K562 (cell line): Measurements from ENCODE around the gene HEMGN. TPM values are rescaled to one million over a fixed set of nuclear protein-coding genes. Genes with fewer than 3 reads are reported as not detected.
"Not testable (repeated sequence)": the region's sequence is repeated elsewhere in the genome, so short reads cannot be mapped to it uniquely, and the experiment has no call there.

Experiments
- ADNP ChIP-seq: fragments of 200-800 bp; sonication (Bioruptor generic); IDR thresholded peaks from 2 replicates; pipeline ENCODE4 v1.6.1; 2016; ENCODE audit warnings: missing genetic modification characterization, missing compliant biosample characterization
- ATF1 ChIP-seq, 2 experiments: fragments of 450-650 bp in 1 of 2; IDR thresholded peaks; 2 replicates each; pipeline ENCODE4 v1.6.1; 2016; ENCODE audit warnings: missing compliant biosample characterization in 1 of 2, missing genetic modification characterization in 1 of 2
- BHLHE40 ChIP-seq: IDR thresholded peaks from 2 replicates; pipeline ENCODE4 v1.6.1; 2011; ENCODE audit warnings: low read length, improper control_type of control experiment
- FOXK2 ChIP-seq, 2 experiments: fragments of 450-650 bp; IDR thresholded peaks in 1 of 2; conservative IDR thresholded peaks in 1 of 2; 2 replicates each; pipeline ENCODE4 v1.6.1; 2016; ENCODE audit warnings: low read depth in 2 of 2, mild to moderate bottlenecking in 1 of 2
- HDAC1 ChIP-seq, 2 experiments: fragments of 450-650 bp; IDR thresholded peaks; 2 replicates each; pipeline ENCODE4 v1.6.1; 2016 to 2017; ENCODE audit warnings: inconsistent platforms in 1 of 2, mild to moderate bottlenecking in 1 of 2, moderate library complexity in 1 of 2
- MEF2D ChIP-seq: conservative IDR thresholded peaks from 2 replicates; pipeline ENCODE4 v1.6.1; 2016; ENCODE audit warnings: low read depth, missing genetic modification characterization, missing compliant biosample characterization
- POLR2B ChIP-seq: fragments of 450-650 bp; IDR thresholded peaks from 2 replicates; pipeline ENCODE4 v1.6.1; 2018; ENCODE audit warnings: low read depth; ENCODE audit not compliant: partially characterized antibody
- THRAP3 ChIP-seq: fragments of 450-650 bp; IDR thresholded peaks from 2 replicates; pipeline ENCODE4 v1.6.1; 2016; ENCODE audit warnings: mild to moderate bottlenecking, inconsistent platforms, borderline replicate concordance
- TSC22D4 ChIP-seq: fragments of 450-650 bp; IDR thresholded peaks from 2 replicates; pipeline ENCODE4 v1.6.1; 2016; ENCODE audit warnings: missing genetic modification characterization, missing biosample characterization, control low read depth
- polyA plus RNA-seq, 8 experiments: library from polyadenylated mRNA; depleted of rRNA in 4 of 8; stranded (reverse) in 5 of 8; unstranded in 3 of 8; fragments of >200 nt; fragmentation: Nextera tagmentation in 2 of 8; fragmentation: Illumina TruSeq in 1 of 8; extraction: Ambion mirVana in 2 of 8; extraction: Trizol in 1 of 8; gene quantifications; 2 replicates each; pipeline versions ENCODE4 v1.2.1 to v1.2.3, GENCODE V29; 2011 to 2014; ENCODE audit warnings: inconsistent platforms in 1 of 8, missing spikeins in 1 of 8
- total RNA-seq, 7 experiments: library from RNA; depleted of rRNA in 6 of 7; stranded (reverse); fragments of >200 nt in 6 of 7; fragmentation: Illumina TruSeq in 2 of 7; extraction: Trizol in 2 of 7; gene quantifications; 2 replicates each; pipeline versions ENCODE4 v1.2.1 to v1.2.3, GENCODE V29; 2011 to 2021; ENCODE audit warnings: low replicate concordance in 1 of 7
- TF ChIP-seq, protein P1 (sequence below): sonication (generic); formaldehyde crosslinking; IDR thresholded peaks from 2 replicates; pipeline ENCODE4 v1.8.0; 2023; ENCODE audit warnings: mild to moderate bottlenecking, missing genetic modification reagents
- TF ChIP-seq, protein P2 (sequence below): fragments of 250-450 bp; sonication (Bioruptor Pico); IDR thresholded peaks from 2 replicates; pipeline ENCODE4 v1.4.0; 2020
- TF ChIP-seq, protein P3 (sequence below), 2 experiments: fragments of 450-650 bp; formaldehyde crosslinking in 1 of 2; IDR thresholded peaks; 2 replicates each; pipeline versions ENCODE4 v1.4.0 to v1.6.1; 2014 to 2020; ENCODE audit warnings: mild to moderate bottlenecking in 2 of 2, borderline replicate concordance in 1 of 2, low read depth in 1 of 2

The HEMGN gene
- total and polyA plus RNA-seq, 9 of the 15 experiments (the other 6 are each of a cell fraction or from before 2014, with no cell fraction given): 56.3 to 258 (median 137) TPM

DNA sequence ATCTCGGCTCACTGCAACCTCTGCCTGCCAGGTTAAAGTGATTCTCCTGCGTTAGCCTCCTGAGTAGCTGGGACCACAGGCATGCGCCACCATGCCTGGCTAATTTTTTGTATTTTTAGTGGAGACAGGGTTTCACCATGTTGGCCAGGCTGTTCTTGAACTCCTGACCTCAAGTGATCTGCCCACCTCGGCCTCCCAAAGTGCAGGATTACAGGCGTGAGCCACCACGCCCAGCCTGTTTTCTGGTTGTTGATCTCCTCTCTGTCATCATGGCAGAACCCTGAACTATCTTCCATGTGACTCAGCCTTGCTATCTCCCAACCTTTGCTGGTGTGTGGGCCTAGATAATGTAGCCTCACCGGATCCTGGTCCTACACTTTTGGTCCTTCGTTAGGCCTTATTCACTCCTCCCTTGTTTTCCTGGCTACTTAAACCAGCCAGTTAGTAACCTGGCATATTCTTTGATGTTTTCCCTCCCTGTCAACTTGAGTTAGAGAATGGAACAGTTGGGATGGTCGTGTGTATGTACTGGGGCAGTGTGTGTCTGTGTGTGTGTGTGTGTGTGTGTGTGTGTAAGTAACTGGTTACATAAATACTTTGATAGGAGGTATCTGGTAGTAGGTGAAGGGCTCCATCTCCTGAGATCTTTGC, 22.8 kb upstream of the HEMGN start (continued):
- TF ChIP-seq, protein P1, sequence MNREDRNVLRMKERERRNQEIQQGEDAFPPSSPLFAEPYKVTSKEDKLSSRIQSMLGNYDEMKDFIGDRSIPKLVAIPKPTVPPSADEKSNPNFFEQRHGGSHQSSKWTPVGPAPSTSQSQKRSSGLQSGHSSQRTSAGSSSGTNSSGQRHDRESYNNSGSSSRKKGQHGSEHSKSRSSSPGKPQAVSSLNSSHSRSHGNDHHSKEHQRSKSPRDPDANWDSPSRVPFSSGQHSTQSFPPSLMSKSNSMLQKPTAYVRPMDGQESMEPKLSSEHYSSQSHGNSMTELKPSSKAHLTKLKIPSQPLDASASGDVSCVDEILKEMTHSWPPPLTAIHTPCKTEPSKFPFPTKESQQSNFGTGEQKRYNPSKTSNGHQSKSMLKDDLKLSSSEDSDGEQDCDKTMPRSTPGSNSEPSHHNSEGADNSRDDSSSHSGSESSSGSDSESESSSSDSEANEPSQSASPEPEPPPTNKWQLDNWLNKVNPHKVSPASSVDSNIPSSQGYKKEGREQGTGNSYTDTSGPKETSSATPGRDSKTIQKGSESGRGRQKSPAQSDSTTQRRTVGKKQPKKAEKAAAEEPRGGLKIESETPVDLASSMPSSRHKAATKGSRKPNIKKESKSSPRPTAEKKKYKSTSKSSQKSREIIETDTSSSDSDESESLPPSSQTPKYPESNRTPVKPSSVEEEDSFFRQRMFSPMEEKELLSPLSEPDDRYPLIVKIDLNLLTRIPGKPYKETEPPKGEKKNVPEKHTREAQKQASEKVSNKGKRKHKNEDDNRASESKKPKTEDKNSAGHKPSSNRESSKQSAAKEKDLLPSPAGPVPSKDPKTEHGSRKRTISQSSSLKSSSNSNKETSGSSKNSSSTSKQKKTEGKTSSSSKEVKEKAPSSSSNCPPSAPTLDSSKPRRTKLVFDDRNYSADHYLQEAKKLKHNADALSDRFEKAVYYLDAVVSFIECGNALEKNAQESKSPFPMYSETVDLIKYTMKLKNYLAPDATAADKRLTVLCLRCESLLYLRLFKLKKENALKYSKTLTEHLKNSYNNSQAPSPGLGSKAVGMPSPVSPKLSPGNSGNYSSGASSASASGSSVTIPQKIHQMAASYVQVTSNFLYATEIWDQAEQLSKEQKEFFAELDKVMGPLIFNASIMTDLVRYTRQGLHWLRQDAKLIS: peak; percentile 78
- TF ChIP-seq ATF1 (CRISPR knock-in tag; IDR thresholded peaks at IDR 0.05): not testable (repeated sequence)
- peak; percentile 67 for TF ChIP-seq ATF1 (tag; IDR thresholded peaks at IDR 0.05)
- peak; percentile 83 for TF ChIP-seq MEF2D (tag)
- TF ChIP-seq, protein P2, sequence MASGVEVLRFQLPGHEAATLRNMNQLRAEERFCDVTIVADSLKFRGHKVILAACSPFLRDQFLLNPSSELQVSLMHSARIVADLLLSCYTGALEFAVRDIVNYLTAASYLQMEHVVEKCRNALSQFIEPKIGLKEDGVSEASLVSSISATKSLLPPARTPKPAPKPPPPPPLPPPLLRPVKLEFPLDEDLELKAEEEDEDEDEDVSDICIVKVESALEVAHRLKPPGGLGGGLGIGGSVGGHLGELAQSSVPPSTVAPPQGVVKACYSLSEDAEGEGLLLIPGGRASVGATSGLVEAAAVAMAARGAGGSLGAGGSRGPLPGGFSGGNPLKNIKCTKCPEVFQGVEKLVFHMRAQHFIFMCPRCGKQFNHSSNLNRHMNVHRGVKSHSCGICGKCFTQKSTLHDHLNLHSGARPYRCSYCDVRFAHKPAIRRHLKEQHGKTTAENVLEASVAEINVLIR (CRISPR knock-in tag): peak; percentile 31; the same call in 1 of the 2 replicates
- peak; percentile 97 to 98 for TF ChIP-seq FOXK2 (conservative IDR thresholded peaks at IDR 0.05 in 1 of 2, IDR thresholded peaks at IDR 0.05 in 1 of 2; ENCODE audit: low read depth in 2 of 2)
- peak; percentile 49 for TF ChIP-seq POLR2B
- TF ChIP-seq THRAP3: peak; percentile 38; the same call in 1 of the 2 replicates
- TF ChIP-seq HDAC1 (IDR thresholded peaks at IDR 0.05): peak; percentile 75 to 93
- peak; percentile 79 for TF ChIP-seq BHLHE40
- peak; percentile 99 for TF ChIP-seq ADNP (tag)
- 0 out of 2 replicates have a peak, but pooled peaks have one; percentile 63 for TF ChIP-seq TSC22D4 (tag)
- TF ChIP-seq, protein P3, sequence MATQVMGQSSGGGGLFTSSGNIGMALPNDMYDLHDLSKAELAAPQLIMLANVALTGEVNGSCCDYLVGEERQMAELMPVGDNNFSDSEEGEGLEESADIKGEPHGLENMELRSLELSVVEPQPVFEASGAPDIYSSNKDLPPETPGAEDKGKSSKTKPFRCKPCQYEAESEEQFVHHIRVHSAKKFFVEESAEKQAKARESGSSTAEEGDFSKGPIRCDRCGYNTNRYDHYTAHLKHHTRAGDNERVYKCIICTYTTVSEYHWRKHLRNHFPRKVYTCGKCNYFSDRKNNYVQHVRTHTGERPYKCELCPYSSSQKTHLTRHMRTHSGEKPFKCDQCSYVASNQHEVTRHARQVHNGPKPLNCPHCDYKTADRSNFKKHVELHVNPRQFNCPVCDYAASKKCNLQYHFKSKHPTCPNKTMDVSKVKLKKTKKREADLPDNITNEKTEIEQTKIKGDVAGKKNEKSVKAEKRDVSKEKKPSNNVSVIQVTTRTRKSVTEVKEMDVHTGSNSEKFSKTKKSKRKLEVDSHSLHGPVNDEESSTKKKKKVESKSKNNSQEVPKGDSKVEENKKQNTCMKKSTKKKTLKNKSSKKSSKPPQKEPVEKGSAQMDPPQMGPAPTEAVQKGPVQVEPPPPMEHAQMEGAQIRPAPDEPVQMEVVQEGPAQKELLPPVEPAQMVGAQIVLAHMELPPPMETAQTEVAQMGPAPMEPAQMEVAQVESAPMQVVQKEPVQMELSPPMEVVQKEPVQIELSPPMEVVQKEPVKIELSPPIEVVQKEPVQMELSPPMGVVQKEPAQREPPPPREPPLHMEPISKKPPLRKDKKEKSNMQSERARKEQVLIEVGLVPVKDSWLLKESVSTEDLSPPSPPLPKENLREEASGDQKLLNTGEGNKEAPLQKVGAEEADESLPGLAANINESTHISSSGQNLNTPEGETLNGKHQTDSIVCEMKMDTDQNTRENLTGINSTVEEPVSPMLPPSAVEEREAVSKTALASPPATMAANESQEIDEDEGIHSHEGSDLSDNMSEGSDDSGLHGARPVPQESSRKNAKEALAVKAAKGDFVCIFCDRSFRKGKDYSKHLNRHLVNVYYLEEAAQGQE (IDR thresholded peaks at IDR 0.05; ENCODE audit: borderline replicate concordance): peak; percentile 28; the same call in 1 of the 2 replicates
- TF ChIP-seq, protein P3 (CRISPR knock-in tag; IDR thresholded peaks at IDR 0.05; ENCODE audit: low read depth): peak; percentile 35; the same call in 1 of the 2 replicates
